ENCODE data around the gene ARMH4. TPM values are rescaled to one million over a fixed set of nuclear protein-coding genes. Genes with fewer than 3 reads are reported as not detected.

ARMH4 gene
- total and polyA plus RNA-seq, 12 donors = 1.3 to 13.1 (median 8.5) TPM

- intact Hi-C loops (cut with DNase I) = no loop called here
- no peak for TF ChIP-seq CTCF (IDR thresholded peaks at IDR 0.05)
- no peak overlapping the region for H3K27ac ChIP-seq
- peaks cover 0 to under 1% (median 0%) of the 10 kb centered on the region in 9 donors for H3K4me1 ChIP-seq
- ATAC-seq (no peak), DNase-seq (no peak)
- H3K9me3 ChIP-seq = no peaks in the 10 kb centered on the region
- H3K27me3 ChIP-seq = no peaks in the 10 kb centered on the region
- no peak overlapping the region for H3K4me3 ChIP-seq
- H3K36me3 ChIP-seq = peaks cover 0 to 4% (median 0%) of the 10 kb centered on the region in 9 donors
Measured at GRCh38 chr14:58066115-58066514, 85.9 kb downstream of the ARMH4 start.

GRCh38 chr14:58061581-58061980, 90.4 kb downstream of the ARMH4 start:
- DNase-seq (no peak), ATAC-seq (no peak)
- Histone ChIP-seq H3K4me3 (no peak overlapping the region), H3K9me3 (no peaks in the 10 kb centered on the region), H3K36me3 (peaks cover 0 to 4% (median 0%) of the 10 kb centered on the region in 9 donors), H3K27ac (no peak overlapping the region), H3K4me1 (no peaks in the 10 kb centered on the region), H3K27me3 (no peaks in the 10 kb centered on the region)
- intact Hi-C loops (cut with DNase I) = no loop called here
- TF ChIP-seq CTCF (IDR thresholded peaks at IDR 0.05) = no peak
- WGBS, 2 donors = 73 to 79% methylated on average over 4 of the region's 4 CpGs

- 74% methylated on average over 4 of the region's 4 CpGs for WGBS, 2 donors
- Histone ChIP-seq H3K4me1 (no peaks in the 10 kb centered on the region), H3K36me3 (peaks cover 0 to 3% (median 0%) of the 10 kb centered on the region in 9 donors), H3K9me3 (no peaks in the 10 kb centered on the region), H3K27ac (no peak overlapping the region), H3K27me3 (no peaks in the 10 kb centered on the region), H3K4me3 (no peak overlapping the region)
- no peak for DNase-seq
- no peak for TF ChIP-seq CTCF (IDR thresholded peaks at IDR 0.05)
- ATAC-seq = no peak
- intact Hi-C loops (cut with DNase I) = no loop called here
Measured at GRCh38 chr14:58060898-58061297, 91.1 kb downstream of the ARMH4 start.

GRCh38 chr14:58060077-58060476, 91.9 kb downstream of the ARMH4 start:
- no peak for TF ChIP-seq CTCF (IDR thresholded peaks at IDR 0.05)
- DNase-seq = no peak
- intact Hi-C loops (cut with DNase I) = no loop called here

More at GRCh38 chr14:58060077-58060476, 91.9 kb downstream of the ARMH4 start:
- Histone ChIP-seq H3K4me1 (no peaks in the 10 kb centered on the region), H3K27ac (no peak overlapping the region), H3K9me3 (no peaks in the 10 kb centered on the region), H3K27me3 (no peaks in the 10 kb centered on the region), H3K36me3 (no peaks in the 10 kb centered on the region), H3K4me3 (no peak overlapping the region)
- ATAC-seq = no peak
- WGBS, 2 donors = 72 to 76% methylated on average over 3 of the region's 3 CpGs
